ENCODE data around the gene OSTF1.

DNA sequence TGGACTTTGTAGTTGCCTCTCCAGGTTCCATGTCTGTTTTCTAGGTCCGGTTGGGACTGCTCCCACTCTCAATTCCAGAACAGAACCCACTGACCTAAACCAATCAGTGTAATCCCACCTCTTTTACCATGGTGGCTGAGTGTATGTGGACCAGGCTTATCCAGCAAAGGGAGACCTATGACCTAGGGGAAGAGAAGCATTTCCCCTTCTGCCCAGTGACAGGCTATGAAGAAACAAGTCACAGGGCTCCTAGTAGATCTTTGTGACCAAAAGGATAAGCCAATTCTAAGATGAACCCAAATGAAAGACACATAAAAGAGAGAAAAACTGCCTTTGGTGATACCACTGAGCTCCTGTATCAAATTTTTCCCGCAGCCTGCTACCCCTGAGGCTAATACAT is 6.7 kb upstream of the OSTF1 start:
- TF ChIP-seq, protein P1, sequence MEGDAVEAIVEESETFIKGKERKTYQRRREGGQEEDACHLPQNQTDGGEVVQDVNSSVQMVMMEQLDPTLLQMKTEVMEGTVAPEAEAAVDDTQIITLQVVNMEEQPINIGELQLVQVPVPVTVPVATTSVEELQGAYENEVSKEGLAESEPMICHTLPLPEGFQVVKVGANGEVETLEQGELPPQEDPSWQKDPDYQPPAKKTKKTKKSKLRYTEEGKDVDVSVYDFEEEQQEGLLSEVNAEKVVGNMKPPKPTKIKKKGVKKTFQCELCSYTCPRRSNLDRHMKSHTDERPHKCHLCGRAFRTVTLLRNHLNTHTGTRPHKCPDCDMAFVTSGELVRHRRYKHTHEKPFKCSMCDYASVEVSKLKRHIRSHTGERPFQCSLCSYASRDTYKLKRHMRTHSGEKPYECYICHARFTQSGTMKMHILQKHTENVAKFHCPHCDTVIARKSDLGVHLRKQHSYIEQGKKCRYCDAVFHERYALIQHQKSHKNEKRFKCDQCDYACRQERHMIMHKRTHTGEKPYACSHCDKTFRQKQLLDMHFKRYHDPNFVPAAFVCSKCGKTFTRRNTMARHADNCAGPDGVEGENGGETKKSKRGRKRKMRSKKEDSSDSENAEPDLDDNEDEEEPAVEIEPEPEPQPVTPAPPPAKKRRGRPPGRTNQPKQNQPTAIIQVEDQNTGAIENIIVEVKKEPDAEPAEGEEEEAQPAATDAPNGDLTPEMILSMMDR (IDR thresholded peaks at IDR 0.05), result no peak
- TF ChIP-seq POLR2A (IDR thresholded peaks at IDR 0.05), result no peak

All from uterus (tissue), 2 donors.